Neuron (in vitro differentiated cells): ENCODE results near the gene DBF4B.

ENCODE experiments used
- H2AFZ ChIP-seq: one replicate; pipeline ENCODE4 v1.6.1; 2013; ENCODE audit warnings: low read depth, mild to moderate bottlenecking, inconsistent platforms, low read length, moderate library complexity
- H3K27me3 ChIP-seq: one replicate; pipeline ENCODE4 v1.6.1; 2013; ENCODE audit warnings: low read length; ENCODE audit not compliant: insufficient read depth
- H3K36me3 ChIP-seq: one replicate; pipeline ENCODE4 v1.6.1; 2013; ENCODE audit warnings: low read length; ENCODE audit not compliant: insufficient read depth
- H3K4me1 ChIP-seq: one replicate; pipeline ENCODE4 v1.6.1; 2013; ENCODE audit warnings: low read length; ENCODE audit not compliant: insufficient read depth
- H3K4me3 ChIP-seq: 2 replicates; pipeline ENCODE4 v1.5.1; 2013; ENCODE audit warnings: mild to moderate bottlenecking, low read length, moderate library complexity
- H3K9me3 ChIP-seq: one replicate; pipeline ENCODE4 v1.6.1; 2013; ENCODE audit warnings: low read length

DBF4B gene

GRCh38 chr17:44794851-44795413 is 86.5 kb downstream of the DBF4B start:
- Histone ChIP-seq H3K36me3 (peaks cover 17% of the 10 kb centered on the region), H2AFZ (no peak overlapping the region), H3K4me3 (peak overlapping the region; percentile 7)

GRCh38 chr17:44795421-44795820 is 87.0 kb downstream of the DBF4B start:
- peaks cover 20% of the 10 kb centered on the region for H3K36me3 ChIP-seq
- peaks cover 13% of the 10 kb centered on the region for H3K4me1 ChIP-seq
- H3K4me3 ChIP-seq: no peak overlapping the region
- H2AFZ ChIP-seq: no peak overlapping the region
- no peaks in the 10 kb centered on the region for H3K9me3 ChIP-seq
- no peaks in the 10 kb centered on the region for H3K27me3 ChIP-seq

More at GRCh38 chr17:44794851-44795413, 86.5 kb downstream of the DBF4B start:
- H3K4me1 ChIP-seq: peaks cover 13% of the 10 kb centered on the region
- no peaks in the 10 kb centered on the region for H3K9me3 ChIP-seq
- H3K27me3 ChIP-seq: no peaks in the 10 kb centered on the region

- H3K9me3 ChIP-seq: no peaks in the 10 kb centered on the region
- H3K36me3 ChIP-seq: peaks cover 25% of the 10 kb centered on the region
- no peak overlapping the region for H3K4me3 ChIP-seq
- H2AFZ ChIP-seq: no peak overlapping the region
- peaks cover 13% of the 10 kb centered on the region for H3K4me1 ChIP-seq
- H3K27me3 ChIP-seq: no peaks in the 10 kb centered on the region
Observed at GRCh38 chr17:44795928-44796327, 87.5 kb downstream of the DBF4B start.

- Histone ChIP-seq H3K4me1 (peaks cover 13% of the 10 kb centered on the region), H3K36me3 (peaks cover 33% of the 10 kb centered on the region), H3K27me3 (no peaks in the 10 kb centered on the region), H2AFZ (no peak overlapping the region), H3K9me3 (no peaks in the 10 kb centered on the region), H3K4me3 (no peak overlapping the region)
Observed at GRCh38 chr17:44796731-44797130, 88.3 kb downstream of the DBF4B start.

- H3K36me3 ChIP-seq: peaks cover 41% of the 10 kb centered on the region
Observed at GRCh38 chr17:44797802-44798201, 89.3 kb downstream of the DBF4B start.

GRCh38 chr17:44798356-44798755 is 89.9 kb downstream of the DBF4B start:
- Histone ChIP-seq H3K27me3 (no peaks in the 10 kb centered on the region), H3K4me1 (peaks cover 13% of the 10 kb centered on the region), H2AFZ (no peak overlapping the region), H3K9me3 (no peaks in the 10 kb centered on the region), H3K4me3 (no peak overlapping the region), H3K36me3 (peaks cover 45% of the 10 kb centered on the region)

More at GRCh38 chr17:44797802-44798201, 89.3 kb downstream of the DBF4B start:
- Histone ChIP-seq H2AFZ (no peak overlapping the region), H3K9me3 (no peaks in the 10 kb centered on the region), H3K27me3 (no peaks in the 10 kb centered on the region), H3K4me1 (peaks cover 13% of the 10 kb centered on the region), H3K4me3 (no peak overlapping the region)
